NB4 (cell line): ENCODE data around the gene CELF4.

ENCODE experiments used
- CTCF ChIP-seq: IDR thresholded peaks from one replicate; pipeline ENCODE4 v1.5.1; 2012; ENCODE audit warnings: low read depth, low read length
- MAX ChIP-seq: IDR thresholded peaks from 2 replicates; pipeline ENCODE4 v1.6.1; 2011; ENCODE audit warnings: low read depth, low read length
- MYC ChIP-seq: IDR thresholded peaks from 2 replicates; pipeline ENCODE4 v1.6.1; 2011; ENCODE audit warnings: low read depth, low read length
- POLR2A ChIP-seq: IDR thresholded peaks from 2 replicates; pipeline ENCODE4 v1.6.1; 2011; ENCODE audit warnings: mild to moderate bottlenecking; ENCODE audit not compliant: insufficient read length; ENCODE audit errors: extremely low read depth

GRCh38 chr18:37541517-37541916 lies 24.1 kb downstream of the CELF4 start:
- no peak for TF ChIP-seq POLR2A
- no peak for TF ChIP-seq CTCF
- TF ChIP-seq MAX: no peak
- TF ChIP-seq MYC: no peak
